ENCODE results near the gene IMMP2L.
"Not testable (repeated sequence)": the region's sequence is repeated elsewhere in the genome, so short reads cannot be mapped to it uniquely, and the experiment has no call there.

IMMP2L gene

GRCh38 chr7:111561904-111562732 is at the start of gene IMMP2L:
Gene IMMP2L (minus strand): TSS chr7:111562492.
- peak; percentile 40; the same call in 1 of the 2 replicates for TF ChIP-seq CTCF (IDR thresholded peaks at IDR 0.05; ENCODE audit: borderline replicate concordance, insufficient read depth, low read depth, low read length)
- H3K4me3 ChIP-seq (ENCODE audit: low read depth, low read length): peak within 1 kb of the TSS; percentile 73

- H3K4me3 ChIP-seq (ENCODE audit: low read depth, low read length): not testable (repeated sequence)
Measured at GRCh38 chr7:111609483-111610254, 47.4 kb upstream of the IMMP2L start.

GRCh38 chr7:111607621-111608020 is 45.3 kb upstream of the IMMP2L start:
- H3K4me3 ChIP-seq (ENCODE audit: low read depth, low read length): no peak overlapping the region
- no peak for TF ChIP-seq CTCF (IDR thresholded peaks at IDR 0.05; ENCODE audit: borderline replicate concordance, insufficient read depth, low read depth, low read length)

- H3K4me3 ChIP-seq (ENCODE audit: low read depth, low read length): no peak overlapping the region
- no peak for TF ChIP-seq CTCF (IDR thresholded peaks at IDR 0.05; ENCODE audit: borderline replicate concordance, insufficient read depth, low read depth, low read length)
Measured at GRCh38 chr7:111605246-111605645, 43.0 kb upstream of the IMMP2L start.

- TF ChIP-seq CTCF (IDR thresholded peaks at IDR 0.05; ENCODE audit: borderline replicate concordance, insufficient read depth, low read depth, low read length): no peak
- no peak overlapping the region for H3K4me3 ChIP-seq (ENCODE audit: low read depth, low read length)
Measured at GRCh38 chr7:111600091-111600490, 37.8 kb upstream of the IMMP2L start.

GRCh38 chr7:111595780-111596179 is 33.5 kb upstream of the IMMP2L start:
- no peak overlapping the region for H3K4me3 ChIP-seq (ENCODE audit: low read depth, low read length)
- TF ChIP-seq CTCF (IDR thresholded peaks at IDR 0.05; ENCODE audit: borderline replicate concordance, insufficient read depth, low read depth, low read length): no peak

- no peak overlapping the region for H3K4me3 ChIP-seq (ENCODE audit: low read depth, low read length)
- no peak for TF ChIP-seq CTCF (IDR thresholded peaks at IDR 0.05; ENCODE audit: borderline replicate concordance, insufficient read depth, low read depth, low read length)
Measured at GRCh38 chr7:111594602-111595001, 32.3 kb upstream of the IMMP2L start.

Measured in GM12875 (cell line).